ENCODE measurements around the gene FOXO3. TPM values are rescaled to one million over a fixed set of nuclear protein-coding genes. Genes with fewer than 3 reads are reported as not detected.
"Not testable (repeated sequence)": the region's sequence is repeated elsewhere in the genome, so short reads cannot be mapped to it uniquely, and the experiment has no call there.

The FOXO3 gene
- 6.0 and 6.2 TPM in 2 replicates for total RNA-seq (2014; rRNA removed; shearing (Covaris generic))
- 1.8 and 2.1 TPM in 2 replicates for polyA plus RNA-seq (2014; cell fraction: nucleus; rRNA removed)

DNA sequence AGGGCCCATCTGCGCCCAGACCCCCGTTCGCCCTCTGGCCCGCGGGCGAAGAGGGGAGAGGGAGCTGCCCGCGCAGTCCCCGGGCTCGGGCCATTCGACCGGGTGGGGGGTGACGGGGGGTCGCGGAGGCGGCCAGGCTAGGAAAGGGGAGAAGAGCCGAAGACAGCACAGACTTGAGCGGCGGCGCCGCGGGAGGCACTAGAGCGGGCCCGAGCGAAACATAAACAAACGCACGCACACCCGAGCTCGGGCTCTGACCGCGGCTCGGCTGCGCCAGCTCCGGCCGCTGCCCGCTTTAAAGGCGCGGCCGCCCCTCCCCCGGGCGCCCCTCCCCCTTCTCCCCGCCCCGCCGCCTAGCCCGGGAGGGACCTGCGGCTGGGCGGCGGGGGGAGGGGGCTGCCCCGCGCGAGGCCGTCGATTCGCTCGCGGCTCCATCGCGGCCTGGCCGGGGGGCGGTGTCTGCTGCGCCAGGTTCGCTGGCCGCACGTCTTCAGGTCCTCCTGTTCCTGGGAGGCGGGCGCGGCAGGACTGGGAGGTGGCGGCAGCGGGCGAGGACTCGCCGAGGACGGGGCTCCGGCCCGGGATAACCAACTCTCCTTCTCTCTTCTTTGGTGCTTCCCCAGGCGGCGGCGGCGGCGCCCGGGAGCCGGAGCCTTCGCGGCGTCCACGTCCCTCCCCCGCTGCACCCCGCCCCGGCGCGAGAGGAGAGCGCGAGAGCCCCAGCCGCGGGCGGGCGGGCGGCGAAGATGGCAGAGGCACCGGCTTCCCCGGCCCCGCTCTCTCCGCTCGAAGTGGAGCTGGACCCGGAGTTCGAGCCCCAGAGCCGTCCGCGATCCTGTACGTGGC is at the start of gene FOXO3:
FOXO3 (plus strand) TSS at position 455 of the 846 bp plus-strand sequence; CDS start at position 747, 292 bp downstream.
- DNase-seq (ENCODE audit: extremely low read depth, low read depth), result peak; percentile 61

DNA sequence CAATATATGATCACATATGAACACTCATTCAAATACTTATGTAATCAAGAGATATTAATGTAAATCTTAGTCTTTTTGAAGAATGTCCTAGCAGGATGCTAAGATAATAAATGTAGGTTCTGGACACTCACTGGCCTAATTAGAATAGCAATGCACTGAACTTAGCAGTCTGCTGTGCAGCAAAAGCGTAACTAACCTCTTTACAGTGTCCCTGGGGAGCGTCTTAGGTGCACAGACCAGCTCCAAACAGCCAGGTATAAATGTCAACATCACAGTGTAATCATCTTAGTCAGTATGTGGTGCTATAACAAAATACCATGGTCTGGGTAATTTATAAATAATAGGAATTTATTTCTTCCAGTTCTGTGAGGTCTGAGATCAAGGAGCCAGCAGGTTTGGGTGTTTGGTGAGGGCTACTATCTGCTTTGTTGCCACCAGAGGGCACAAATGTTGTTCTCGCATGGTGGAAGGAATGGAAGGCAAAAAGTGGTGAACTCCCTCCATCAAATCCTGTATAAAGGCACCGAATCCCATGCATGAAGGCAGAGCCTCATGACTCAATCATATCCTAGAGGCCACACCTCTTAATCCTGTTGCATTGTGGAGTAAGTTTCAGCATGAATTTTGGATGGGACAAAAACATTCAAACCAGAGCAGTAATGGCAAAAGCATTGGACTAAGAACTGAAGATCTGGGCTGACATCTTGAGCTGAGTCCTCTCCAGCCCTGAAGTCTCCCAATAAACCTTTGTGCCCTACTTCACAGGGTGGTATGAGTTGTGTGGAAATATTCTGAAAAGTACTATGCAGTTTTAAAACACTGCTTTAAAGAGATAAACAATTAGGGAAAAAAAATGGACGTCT is 41.8 kb upstream of the FOXO3 start:
- no peak for DNase-seq (ENCODE audit: extremely low read depth, low read depth)

DNA sequence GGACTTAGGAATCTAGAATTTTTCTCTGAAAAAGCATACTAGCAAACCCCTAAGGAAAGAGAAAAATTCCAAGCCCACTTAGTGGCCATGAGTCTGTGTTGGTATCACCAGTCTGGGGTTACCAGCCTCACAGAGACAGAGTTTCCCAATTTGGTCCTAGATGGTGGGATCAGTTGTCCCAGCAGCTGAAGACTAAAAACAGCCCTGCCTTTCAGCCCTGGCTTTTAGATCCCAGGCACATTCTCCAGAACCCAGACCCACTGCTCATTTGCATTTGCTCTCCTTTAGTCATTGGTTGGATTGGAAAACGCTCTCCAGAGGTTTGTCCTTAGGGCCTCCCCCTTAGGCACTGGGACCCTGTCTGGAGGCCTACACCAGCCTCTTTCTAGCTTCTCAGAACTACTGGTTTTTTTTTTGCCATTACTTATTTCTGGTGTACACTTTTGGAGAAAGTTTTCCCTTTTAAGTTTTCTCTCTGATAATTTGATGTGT is 39.1 kb upstream of the FOXO3 start:
- no peak for DNase-seq (ENCODE audit: extremely low read depth, low read depth)

DNA sequence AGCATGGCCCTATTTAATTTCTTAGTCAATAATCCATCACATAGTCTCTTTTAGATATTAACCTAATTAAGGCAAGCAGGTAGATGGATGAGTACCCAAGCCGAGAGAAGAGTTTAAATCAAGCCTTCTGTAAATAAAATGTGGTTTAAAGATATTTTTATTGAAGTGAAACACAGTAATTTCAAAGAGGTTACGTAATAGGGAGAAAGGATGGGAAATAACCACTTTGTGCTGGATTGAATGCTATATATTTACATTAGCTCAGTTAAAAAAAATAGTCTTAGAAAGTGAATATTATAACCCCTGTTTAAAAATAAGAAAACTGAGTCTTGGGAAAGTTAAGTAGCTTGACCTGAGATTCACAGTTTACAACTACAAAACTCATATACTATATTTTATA is 37.0 kb upstream of the FOXO3 start:
- no peak for DNase-seq (ENCODE audit: extremely low read depth, low read depth)

DNA sequence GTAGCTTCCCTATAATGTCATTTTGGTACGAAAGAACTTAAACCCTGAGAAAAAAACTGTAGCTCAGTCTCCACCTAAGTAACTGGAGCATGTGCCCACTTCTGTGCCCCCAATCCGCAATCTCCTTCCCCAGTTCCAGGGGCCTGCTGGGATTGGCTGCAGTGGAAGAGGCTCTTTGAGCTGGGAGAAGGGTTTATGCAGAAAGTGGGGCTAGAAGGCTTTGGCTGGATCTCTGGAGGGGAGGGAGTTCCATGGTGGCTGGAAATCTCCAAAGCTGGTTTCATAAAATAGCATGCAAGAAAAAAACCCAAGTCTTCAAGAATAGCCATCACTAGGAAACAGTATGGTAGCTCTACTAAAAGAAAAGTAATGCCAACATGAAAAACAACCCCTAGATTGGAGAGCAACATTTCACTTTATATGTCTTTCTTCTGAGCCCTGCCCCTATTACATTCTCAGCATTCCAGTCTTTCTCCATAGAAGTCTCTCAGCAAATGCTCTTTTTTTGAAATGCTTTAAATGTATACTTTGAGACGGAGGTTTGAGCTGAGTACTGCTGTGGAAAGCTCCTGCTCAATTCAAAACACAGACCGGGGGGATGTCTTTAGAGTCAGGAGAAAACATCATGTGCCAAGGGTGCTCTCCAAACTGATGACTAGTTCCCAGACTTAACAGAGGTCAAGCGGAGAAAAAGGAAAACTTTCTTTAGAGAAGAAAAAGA is 36.0 kb upstream of the FOXO3 start:
- DNase-seq (ENCODE audit: extremely low read depth, low read depth), result no peak

DNA sequence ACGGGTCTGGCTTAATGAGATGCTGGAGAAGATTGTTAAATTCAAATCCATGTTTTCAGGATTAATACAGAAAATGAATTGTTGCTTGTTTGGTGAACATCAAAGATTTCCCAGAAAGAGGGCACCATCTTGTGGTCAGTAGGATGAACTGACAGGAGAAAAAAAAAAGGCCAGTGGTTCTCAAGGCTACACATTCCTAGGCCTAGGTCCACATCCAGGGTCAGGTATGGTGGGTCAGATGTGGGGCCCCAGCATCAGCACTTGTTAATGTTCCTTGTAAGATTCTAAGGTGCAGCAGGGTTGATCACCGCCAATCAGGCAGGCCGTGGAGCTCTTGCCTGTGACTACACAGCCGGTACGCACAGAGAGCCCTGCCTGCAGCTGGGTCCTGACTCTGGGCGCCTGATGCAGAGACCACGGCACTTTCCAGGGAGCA is 34.0 kb upstream of the FOXO3 start:
- peak; percentile 16 for DNase-seq (ENCODE audit: extremely low read depth, low read depth)

DNA sequence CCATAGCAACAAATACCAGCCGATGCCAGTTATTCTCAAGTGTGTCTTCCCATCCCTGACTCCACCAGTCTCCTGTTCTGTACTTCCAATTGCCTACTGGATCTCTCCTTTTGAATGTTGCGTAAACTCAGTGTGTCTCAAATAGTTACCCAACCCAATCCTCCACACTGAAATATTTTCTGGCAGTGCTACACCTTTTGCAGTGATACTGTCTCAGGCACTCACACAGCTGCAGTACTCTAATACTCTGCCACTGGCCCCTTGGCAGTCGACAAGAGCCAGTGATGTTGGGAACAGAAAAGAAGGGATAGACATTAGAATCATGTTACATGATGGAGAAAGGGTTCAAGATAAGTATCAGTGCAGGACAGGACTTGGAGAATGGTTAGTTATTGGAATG is 31.8 kb upstream of the FOXO3 start:
- no peak for DNase-seq (ENCODE audit: extremely low read depth, low read depth)

DNA sequence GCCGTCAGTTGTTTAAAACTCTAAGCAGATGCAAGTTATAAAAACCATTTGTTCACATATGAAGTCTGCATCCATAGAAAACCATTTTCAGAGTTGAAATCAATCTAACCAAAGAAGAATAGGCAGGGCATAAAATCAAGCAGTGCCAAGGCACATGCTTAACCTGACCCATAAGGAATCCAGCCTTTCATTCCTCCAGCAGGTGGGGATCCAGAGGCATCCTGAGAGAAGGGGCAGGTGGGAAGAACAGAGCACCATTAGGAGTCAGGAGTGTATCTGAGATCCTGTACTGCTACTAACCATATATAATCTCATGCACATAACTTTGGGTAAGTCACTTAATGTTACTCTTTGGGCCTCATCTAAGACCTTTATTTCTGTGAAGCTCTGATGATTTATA is 29.4 kb upstream of the FOXO3 start:
- DNase-seq (ENCODE audit: extremely low read depth, low read depth), result no peak

DNA sequence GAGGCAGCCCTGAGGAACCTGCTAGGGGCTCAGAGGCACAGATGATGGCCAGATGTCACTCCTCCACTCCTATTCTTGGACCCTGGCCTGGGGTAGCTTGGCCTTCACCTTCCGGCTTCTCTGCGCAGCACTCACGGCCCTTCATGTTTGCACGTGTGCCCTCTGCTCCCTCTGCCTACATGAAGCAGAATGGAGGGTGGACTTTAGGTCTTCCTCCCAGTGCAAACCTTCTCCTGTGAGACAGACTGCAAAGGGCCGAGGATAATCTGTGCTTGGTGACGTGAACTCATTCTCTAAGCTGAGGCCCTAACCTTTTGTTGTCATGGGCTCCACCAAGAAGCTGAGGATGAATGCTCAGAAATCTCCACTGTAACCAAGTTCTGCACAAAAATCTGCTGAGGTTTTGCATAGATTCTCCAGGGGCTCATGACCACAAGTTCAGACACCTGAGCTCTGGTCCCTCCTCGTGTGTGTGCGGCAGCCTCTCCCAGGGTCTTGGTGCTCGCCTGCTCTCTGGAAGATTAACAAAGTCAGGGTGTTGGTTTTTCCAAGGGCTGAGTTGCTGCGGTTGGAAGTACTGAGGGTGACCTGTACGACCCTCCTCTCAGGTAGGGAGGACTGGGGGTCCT is 25.5 kb upstream of the FOXO3 start:
- no peak for DNase-seq (ENCODE audit: extremely low read depth, low read depth)

DNA sequence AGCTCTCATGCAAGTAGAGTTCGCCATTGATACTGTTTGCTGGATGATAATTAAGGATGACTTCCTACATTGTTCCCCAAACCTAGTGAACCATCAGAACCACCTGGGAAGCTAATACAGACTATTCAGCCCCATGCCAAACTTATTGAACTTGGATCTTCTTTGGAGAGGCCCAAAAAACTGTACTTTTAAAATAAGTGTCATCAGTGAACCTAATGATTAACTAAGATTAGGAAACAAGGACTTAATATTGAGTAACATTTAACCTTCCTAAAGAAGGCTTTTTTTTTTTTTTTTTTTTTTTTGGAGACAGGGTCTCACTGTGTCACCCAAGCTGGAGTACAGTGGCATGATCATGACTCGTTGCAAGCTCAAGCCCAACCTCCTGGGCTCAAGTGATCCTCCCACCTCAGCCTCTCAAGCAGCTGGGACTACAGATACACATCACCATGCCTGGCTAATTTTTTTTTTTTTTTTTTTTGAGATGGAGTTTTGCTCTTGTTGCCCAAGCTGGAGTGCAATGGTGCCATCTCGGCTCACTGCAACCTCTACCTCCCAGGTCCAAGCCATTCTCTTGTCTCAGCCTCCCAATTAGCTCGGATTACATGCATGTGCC is 24.7 kb upstream of the FOXO3 start:
- not testable (repeated sequence) for DNase-seq (ENCODE audit: extremely low read depth, low read depth)

DNA sequence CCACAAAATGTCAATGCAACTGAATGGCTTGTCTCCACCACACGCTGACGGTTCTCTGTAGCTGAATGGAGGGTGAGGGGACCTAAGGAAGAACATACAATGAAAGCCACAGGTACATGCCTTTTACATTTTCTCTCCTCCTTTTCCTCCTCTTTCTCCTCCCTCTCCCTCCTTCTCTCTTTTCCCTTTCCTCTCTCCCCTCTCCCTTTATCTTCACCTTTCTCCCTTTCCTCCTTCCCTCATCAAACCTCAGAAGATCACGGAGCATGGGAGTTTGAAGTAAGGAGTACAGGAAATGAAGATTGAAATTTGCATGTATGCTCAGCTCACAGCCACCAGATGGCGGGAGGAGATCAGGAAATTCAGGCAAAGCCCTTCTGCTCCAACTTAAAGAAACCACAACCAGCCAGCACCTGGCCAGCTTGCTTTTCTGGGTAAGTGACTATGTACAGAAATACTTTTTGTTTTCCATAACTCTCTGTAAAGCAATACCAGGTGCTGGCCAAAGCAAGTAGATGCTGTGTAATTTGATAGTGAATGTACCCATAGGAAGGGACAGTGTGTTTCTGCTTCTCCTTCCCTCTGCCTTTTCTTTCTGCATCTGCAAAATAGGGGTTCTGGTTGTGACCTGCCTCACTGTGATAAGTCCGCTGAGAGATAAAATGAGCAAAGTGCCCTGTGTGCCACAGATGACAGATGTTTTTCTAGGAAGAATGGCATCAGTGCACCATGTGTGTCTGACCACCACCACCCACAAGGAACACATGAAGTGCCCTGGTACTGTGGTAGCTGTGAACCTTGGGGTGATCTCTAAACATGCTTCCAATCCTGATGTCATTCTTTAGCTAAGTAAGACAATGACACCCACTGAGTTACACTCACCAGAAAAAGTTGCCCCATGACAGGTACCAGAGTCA is 18.6 kb upstream of the FOXO3 start:
- peak; percentile 60 for DNase-seq (ENCODE audit: extremely low read depth, low read depth)

DNA sequence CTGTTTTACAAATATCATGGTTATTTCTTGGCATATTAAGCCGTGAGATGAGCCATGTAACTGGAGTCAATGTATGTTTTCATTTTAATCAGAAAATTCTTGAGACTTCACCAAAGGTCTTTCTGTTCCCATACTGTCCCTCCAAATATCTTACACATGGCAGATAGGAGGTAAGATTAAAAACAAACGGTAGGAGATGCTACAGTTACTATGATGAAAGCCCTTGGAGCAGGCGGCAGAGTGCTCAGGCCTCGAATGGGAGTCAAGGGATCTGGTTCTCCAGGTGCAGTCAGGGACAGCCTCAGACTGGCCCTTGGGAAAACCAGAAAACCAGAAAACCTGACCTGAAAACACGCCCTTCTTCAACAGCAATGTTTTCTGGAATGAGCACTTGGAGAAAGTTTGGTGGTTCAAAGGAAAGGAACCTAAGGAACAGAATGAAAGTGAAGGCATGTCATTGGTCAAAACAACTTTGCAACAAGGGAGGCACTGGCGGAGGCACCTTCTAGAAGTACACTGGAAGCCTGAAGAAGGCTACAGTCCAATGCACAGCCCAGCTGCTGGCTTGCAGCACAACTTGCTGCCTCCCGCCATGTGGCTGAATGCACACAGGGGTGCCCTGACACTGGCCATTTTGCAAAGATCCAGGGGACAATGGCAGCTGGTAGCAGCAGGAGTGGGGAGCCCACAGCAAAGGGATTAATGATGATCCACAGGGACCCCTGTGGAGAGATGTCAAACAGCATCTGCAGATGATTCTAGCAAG is 17.4 kb upstream of the FOXO3 start:
- DNase-seq (ENCODE audit: extremely low read depth, low read depth), result no peak

DNA sequence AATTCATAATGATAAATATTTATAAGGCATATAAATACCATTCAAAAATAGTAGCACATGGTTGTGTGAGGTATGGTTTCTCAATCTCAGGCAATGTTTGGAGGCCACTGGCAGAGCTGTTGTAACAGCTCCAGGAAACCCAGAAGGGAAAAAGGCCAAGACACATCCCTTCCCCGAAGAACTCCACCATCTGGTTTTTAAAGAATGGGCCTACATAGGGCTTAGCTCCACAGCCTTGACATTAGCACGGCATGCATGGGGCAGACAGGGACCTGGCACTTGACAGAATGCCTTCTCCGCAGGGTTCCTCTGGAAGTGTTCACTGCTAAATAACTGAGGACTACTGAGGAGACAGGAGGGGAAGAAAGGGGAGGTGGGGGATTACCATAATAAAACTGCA is 16.1 kb upstream of the FOXO3 start:
- DNase-seq (ENCODE audit: extremely low read depth, low read depth), result no peak

DNA sequence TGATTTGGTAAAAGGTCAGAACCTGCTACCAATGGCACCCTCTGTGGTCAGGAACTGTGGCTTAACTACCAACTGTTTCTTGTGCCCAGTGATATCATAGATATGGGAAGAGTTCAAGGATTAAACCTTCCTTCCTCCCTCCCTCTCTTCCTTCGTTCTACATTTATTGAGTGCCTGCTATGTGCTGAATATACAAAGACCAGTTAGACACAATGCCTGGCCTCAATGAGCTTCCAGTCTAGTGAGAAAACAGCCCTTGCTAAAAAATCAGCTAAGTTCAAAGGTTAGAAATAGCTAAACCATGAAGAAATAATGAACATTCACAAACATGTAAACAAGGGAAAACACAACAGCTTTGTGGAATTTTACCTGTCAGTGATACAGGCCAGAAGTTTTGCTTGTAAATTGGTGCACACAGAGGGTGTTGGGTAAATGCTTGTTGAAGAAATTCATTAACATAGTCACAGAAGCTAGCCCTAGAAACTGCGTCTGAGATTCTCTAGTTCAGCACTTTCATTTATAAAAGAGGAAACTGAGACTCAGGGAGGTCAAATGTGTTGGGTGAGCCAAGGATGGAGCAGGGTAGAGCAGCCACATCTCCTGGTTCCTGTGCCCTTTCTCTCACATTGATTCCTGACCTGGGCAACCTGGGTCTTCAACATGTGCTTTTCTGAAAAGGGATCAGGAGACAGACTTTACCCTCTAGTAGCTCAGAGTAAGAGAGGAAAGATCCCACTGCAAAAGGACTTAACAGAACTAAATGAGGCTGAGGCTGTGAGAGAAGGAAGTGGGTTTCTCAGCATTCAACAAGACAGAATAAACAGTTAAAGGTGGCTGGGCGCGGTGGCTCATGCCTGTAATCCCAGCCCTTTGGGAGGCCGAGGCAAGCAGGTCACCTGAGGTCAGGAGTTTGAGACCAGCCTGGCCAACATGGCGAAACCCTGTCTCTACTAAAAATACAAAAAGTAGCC is 14.4 kb upstream of the FOXO3 start:
- no peak for DNase-seq (ENCODE audit: extremely low read depth, low read depth)

DNA sequence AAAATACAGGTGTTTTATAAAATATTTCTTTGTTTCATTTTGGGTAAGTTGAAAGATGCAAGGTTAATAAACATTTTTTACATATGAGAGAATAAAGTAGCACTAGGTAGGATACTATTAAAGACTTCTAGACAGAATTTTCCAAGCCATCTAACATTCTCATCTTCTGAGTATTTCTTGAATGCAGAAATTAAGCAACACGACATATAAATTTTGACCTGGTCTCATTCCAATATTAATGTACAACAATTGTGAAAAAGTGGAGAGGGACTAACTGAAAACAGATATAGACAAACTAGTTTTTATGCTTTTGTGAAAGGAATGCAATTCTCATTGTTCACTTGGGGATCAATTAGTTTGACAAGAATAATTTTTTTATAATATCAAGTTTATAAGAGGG is 11.5 kb upstream of the FOXO3 start:
- DNase-seq (ENCODE audit: extremely low read depth, low read depth), result no peak

DNA sequence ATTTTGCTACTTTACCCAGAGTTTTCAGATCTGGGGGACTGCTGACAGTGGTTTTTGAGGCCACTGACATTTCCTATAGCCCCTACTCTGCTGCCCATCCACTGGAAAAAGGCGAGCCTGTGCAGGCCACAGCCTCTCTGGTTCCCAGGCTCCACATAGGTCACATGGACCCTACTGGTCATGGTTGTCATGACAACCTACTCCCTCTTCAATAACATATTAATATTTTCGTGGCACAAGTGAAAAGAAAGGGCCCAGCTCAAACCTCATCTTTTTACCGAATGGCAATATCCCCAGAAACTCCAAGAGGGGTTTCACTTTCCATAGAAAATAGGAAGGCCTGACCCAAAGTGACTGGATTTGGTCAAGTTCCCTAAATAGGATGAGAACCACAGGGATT is 11.0 kb upstream of the FOXO3 start:
- no peak for DNase-seq (ENCODE audit: extremely low read depth, low read depth)

DNA sequence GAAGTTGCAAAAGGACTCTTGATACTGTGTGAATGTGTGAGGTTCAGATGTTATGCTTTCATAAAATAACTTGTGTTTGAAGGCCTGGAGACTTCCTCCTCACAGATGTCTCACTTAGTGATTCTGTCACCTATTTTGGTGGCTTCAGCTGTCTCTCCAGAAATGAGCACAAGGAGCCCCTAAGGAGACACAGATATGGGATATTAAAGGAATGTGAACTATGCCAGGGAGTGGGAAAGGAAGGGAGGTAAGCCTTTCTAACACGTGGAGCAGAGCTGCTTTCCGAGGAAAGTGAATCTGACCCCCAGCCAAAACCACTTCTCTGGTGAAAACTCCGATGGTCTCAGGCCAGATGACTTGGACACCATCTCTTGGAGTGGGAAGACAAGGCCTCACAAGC is 10.5 kb upstream of the FOXO3 start:
- DNase-seq (ENCODE audit: extremely low read depth, low read depth), result no peak

All from NCI-H460 (cell line).